OCI-LY3 (cell line): Measurements from ENCODE around the gene CD58.
A peak's percentile ranks its signal among the peaks of the same experiment; 100 is the strongest.

ENCODE experiments used
- H2AFZ ChIP-seq: fragments of 200-600, 300-600 bp; shearing (Covaris generic); 2 replicates; pipeline ENCODE4 v1.6.0; 2014; ENCODE audit warnings: antibody characterized with exemption, low read depth, low read length
- H3K27ac ChIP-seq: fragments of 200-600, 300-600 bp; sonication (generic); 2 replicates; pipeline ENCODE4 v1.5.1; 2014; ENCODE audit warnings: mild to moderate bottlenecking, low read length, moderate library complexity, mixed read lengths
- H3K27me3 ChIP-seq: fragments of 200-600, 300-600 bp; sonication (generic); 2 replicates; pipeline ENCODE4 v1.6.1; 2014; ENCODE audit warnings: low read depth, low read length, mixed read lengths
- H3K36me3 ChIP-seq: fragments of 200-600, 300-600 bp; sonication (generic); replicated peaks from 2 replicates; pipeline ENCODE3; 2014; ENCODE audit warnings: low read depth, low read length, mixed read lengths
- H3K4me1 ChIP-seq: fragments of 300-600, 200-600 bp; sonication (generic); 2 replicates; pipeline ENCODE4 v1.6.1; 2014; ENCODE audit warnings: low read length, mixed read lengths
- H3K4me2 ChIP-seq: fragments of 200-600, 300-600 bp; sonication (generic); 2 replicates; pipeline ENCODE4 v1.6.1; 2014; ENCODE audit warnings: low read length, mixed read lengths
- H3K4me3 ChIP-seq: fragments of 300-600, 200-600 bp; sonication (generic); 2 replicates; pipeline ENCODE4 v1.5.1; 2014; ENCODE audit warnings: antibody characterized with exemption, mild to moderate bottlenecking, low read length, moderate library complexity
- H3K79me2 ChIP-seq: fragments of 300-600, 200-600 bp; shearing (Covaris generic); 2 replicates; pipeline ENCODE4 v1.6.1; 2014; ENCODE audit warnings: mild to moderate bottlenecking, low read length, mixed read lengths
- H3K9ac ChIP-seq: fragments of 300-600, 200-600 bp; shearing (Covaris generic); 2 replicates; pipeline ENCODE4 v1.6.0; 2014; ENCODE audit warnings: mild to moderate bottlenecking, low read length, moderate library complexity
- H3K9me3 ChIP-seq: fragments of 200-600, 300-600 bp; shearing (Covaris generic); 2 replicates; pipeline ENCODE4 v1.6.1; 2014; ENCODE audit warnings: low read length, mixed read lengths; ENCODE audit not compliant: insufficient read depth
- H4K20me1 ChIP-seq: fragments of 200-600, 300-600 bp; sonication (generic); 2 replicates; pipeline ENCODE4 v1.6.1; 2016; ENCODE audit warnings: low read length, mixed read lengths; ENCODE audit not compliant: insufficient read depth
- CTCF ChIP-seq: fragments of 200-600, 300-600 bp; sonication (generic); IDR thresholded peaks from 2 replicates; pipeline ENCODE4 v1.5.1; 2014; ENCODE audit warnings: antibody characterized with exemption, low read length, low read depth
- EZH2phosphoT487 ChIP-seq: fragments of 200-600 bp; shearing (Covaris generic); IDR thresholded peaks from 2 replicates; pipeline ENCODE4 v1.6.1; 2018; ENCODE audit warnings: antibody characterized with exemption, mixed run types, low read depth

CD58 gene

GRCh38 chr1:116485071-116485735, 85.6 kb downstream of the CD58 start:
- H3K27ac ChIP-seq, result no peak overlapping the region
- no peaks in the 10 kb centered on the region for H3K27me3 ChIP-seq
- H4K20me1 ChIP-seq, result no peaks in the 10 kb centered on the region
- H3K4me1 ChIP-seq, result peaks cover 19% of the 10 kb centered on the region
- H3K4me3 ChIP-seq, result no peak overlapping the region
- H3K4me2 ChIP-seq, result no peak overlapping the region
- H3K79me2 ChIP-seq, result no peaks in the 10 kb centered on the region
- no peaks in the 10 kb centered on the region for H3K36me3 ChIP-seq
- no peak for TF ChIP-seq EZH2phosphoT487
- TF ChIP-seq CTCF, result peak; percentile 77
- no peaks in the 10 kb centered on the region for H3K9me3 ChIP-seq
- no peak overlapping the region for H3K9ac ChIP-seq
- peak overlapping the region; percentile 64; the same call in 1 of the 2 replicates for H2AFZ ChIP-seq

- H3K9ac ChIP-seq, result no peak overlapping the region
- TF ChIP-seq EZH2phosphoT487 (no peak), CTCF (no peak)
- no peaks in the 10 kb centered on the region for H3K9me3 ChIP-seq
- H3K4me3 ChIP-seq, result no peak overlapping the region
- H3K4me2 ChIP-seq, result no peak overlapping the region
- H3K79me2 ChIP-seq, result no peaks in the 10 kb centered on the region
- no peaks in the 10 kb centered on the region for H3K27me3 ChIP-seq
- no peak overlapping the region for H2AFZ ChIP-seq
- no peak overlapping the region for H3K27ac ChIP-seq
- no peaks in the 10 kb centered on the region for H3K36me3 ChIP-seq
- peaks cover 8% of the 10 kb centered on the region for H3K4me1 ChIP-seq
- no peaks in the 10 kb centered on the region for H4K20me1 ChIP-seq
These were observed 87.1 kb downstream of the CD58 start for GRCh38 chr1:116483481-116484309.

- H3K36me3 ChIP-seq, result no peaks in the 10 kb centered on the region
- no peak overlapping the region for H2AFZ ChIP-seq
- no peak overlapping the region for H3K27ac ChIP-seq
- peaks cover 6% of the 10 kb centered on the region; the same call in 1 of the 2 replicates for H3K4me1 ChIP-seq
- no peak overlapping the region for H3K4me3 ChIP-seq
- no peaks in the 10 kb centered on the region for H3K9me3 ChIP-seq
- no peak overlapping the region for H3K4me2 ChIP-seq
- TF ChIP-seq EZH2phosphoT487, result no peak
- no peak for TF ChIP-seq CTCF
- no peaks in the 10 kb centered on the region for H3K79me2 ChIP-seq
- no peaks in the 10 kb centered on the region for H4K20me1 ChIP-seq
- no peaks in the 10 kb centered on the region for H3K27me3 ChIP-seq
- H3K9ac ChIP-seq, result no peak overlapping the region
These were observed 88.3 kb downstream of the CD58 start for GRCh38 chr1:116482490-116482889.

- H2AFZ ChIP-seq, result no peak overlapping the region
- H3K4me3 ChIP-seq, result no peak overlapping the region
- no peak for TF ChIP-seq CTCF
- TF ChIP-seq EZH2phosphoT487, result no peak
- no peaks in the 10 kb centered on the region for H3K27me3 ChIP-seq
- H3K9ac ChIP-seq, result no peak overlapping the region
- H3K9me3 ChIP-seq, result no peaks in the 10 kb centered on the region
- H3K27ac ChIP-seq, result no peak overlapping the region
- peaks cover 6% of the 10 kb centered on the region; the same call in 1 of the 2 replicates for H3K4me1 ChIP-seq
- no peak overlapping the region for H3K4me2 ChIP-seq
- no peaks in the 10 kb centered on the region for H3K36me3 ChIP-seq
- H4K20me1 ChIP-seq, result no peaks in the 10 kb centered on the region
- no peaks in the 10 kb centered on the region for H3K79me2 ChIP-seq
These were observed 88.9 kb downstream of the CD58 start for GRCh38 chr1:116481934-116482333.
